GM18520 (cell line): ENCODE measurements around the gene THAP5.
A peak's percentile ranks its signal among the peaks of the same experiment; 100 is the strongest.

Source experiments
- ATAC-seq: cut with Tn5 transposase; IDR thresholded peaks from one replicate; pipeline ENCODE4 v1.9.1; 2021; ENCODE audit not compliant: unreplicated experiment

THAP5 gene, protein sequence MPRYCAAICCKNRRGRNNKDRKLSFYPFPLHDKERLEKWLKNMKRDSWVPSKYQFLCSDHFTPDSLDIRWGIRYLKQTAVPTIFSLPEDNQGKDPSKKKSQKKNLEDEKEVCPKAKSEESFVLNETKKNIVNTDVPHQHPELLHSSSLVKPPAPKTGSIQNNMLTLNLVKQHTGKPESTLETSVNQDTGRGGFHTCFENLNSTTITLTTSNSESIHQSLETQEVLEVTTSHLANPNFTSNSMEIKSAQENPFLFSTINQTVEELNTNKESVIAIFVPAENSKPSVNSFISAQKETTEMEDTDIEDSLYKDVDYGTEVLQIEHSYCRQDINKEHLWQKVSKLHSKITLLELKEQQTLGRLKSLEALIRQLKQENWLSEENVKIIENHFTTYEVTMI

GRCh38 chr7:108569381-108570145 is at the start of gene THAP5, which contains the start of gene DNAJB9:
THAP5 (minus strand) TSS chr7:108569706; CDS start chr7:108569569, 137 bp downstream.
DNAJB9 (plus strand) TSS chr7:108569874; CDS start chr7:108571727, 1,853 bp downstream.
- ATAC-seq, result peak; percentile 96

- ATAC-seq, result no peak
Measured at GRCh38 chr7:108618056-108618455, 48.5 kb upstream of the THAP5 start.

- no peak for ATAC-seq
Measured at GRCh38 chr7:108614896-108615295, 45.4 kb upstream of the THAP5 start.

GRCh38 chr7:108613949-108614381 is 44.5 kb upstream of the THAP5 start:
- no peak for ATAC-seq

DNA sequence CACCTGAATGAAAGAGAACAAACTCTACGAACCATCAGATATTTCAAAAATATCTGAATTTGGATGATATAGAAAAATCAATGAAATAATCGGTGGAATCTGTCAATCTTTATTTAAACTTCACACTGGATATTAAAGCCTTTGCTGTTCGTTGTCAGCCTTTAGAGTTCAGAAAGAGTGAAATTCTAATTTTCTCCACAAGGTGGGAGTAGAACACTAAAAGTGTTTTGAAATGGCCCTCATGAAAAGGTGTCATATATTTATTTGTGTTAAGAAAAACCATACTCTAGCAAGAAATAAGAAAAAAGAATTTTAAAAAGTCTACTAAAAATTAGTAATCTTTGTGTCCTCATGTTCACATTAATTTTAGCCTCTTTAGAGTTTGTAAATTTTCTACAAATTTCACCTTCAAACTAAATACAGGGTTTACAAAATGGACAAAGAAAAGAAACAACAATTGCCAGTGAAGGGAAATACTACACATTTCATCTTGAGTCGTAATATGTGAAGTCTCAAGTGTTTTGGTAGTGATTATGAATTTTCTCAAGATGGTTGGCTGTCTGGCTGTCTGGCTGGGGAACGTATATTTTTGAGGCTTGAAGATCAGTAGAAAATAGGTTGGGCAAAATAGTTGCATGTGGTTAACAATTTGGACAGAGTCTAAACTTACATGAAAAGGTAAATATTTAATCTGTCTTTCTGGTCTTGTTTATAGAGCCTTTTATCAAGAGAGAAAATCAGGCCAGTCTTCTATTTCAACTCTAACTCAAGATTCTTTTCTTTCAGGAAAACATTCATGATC is 43.8 kb upstream of the THAP5 start:
- ATAC-seq, result peak; percentile 62

GRCh38 chr7:108611268-108611667 is 41.8 kb upstream of the THAP5 start:
- no peak for ATAC-seq

GRCh38 chr7:108609643-108610042 is 40.1 kb upstream of the THAP5 start:
- no peak for ATAC-seq

- no peak for ATAC-seq
Measured at GRCh38 chr7:108605559-108606201, 36.2 kb upstream of the THAP5 start.

- ATAC-seq, result no peak
Measured at GRCh38 chr7:108604307-108605077, 35.0 kb upstream of the THAP5 start.

DNA sequence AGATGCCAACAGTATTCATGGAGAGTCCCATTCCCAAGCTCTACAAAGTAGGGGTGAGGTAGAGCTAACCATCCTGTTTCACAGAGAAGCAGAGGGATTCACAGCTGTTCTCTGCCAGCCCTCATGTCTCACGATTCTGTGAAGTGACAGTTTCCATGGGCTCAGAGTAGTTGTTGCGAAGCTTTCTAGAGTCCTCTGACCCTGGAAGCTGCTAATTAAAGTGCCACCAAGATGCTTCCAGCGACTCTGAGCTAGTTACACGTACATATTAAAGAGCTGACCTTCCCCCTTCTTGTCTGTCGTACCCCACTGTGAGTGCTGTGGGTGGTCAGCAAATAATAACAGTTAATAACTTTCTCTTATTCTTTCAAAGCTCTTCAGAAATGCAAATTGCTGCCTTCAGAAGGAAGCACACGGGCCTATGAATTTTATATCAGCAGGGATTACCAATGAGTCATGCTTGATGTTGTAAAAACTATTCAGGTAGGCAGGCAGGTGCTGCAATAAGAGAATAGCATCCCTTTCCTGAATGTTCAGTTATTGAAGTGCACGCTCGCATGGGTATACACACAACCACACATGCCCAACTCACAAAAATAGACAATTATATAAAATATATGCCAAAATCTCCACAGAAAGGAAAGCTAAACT is 34.3 kb upstream of the THAP5 start:
- ATAC-seq, result no peak

- no peak for ATAC-seq
Measured at GRCh38 chr7:108600399-108600798, 30.9 kb upstream of the THAP5 start.

- no peak for ATAC-seq
Measured at GRCh38 chr7:108598914-108599580, 29.5 kb upstream of the THAP5 start.

DNA sequence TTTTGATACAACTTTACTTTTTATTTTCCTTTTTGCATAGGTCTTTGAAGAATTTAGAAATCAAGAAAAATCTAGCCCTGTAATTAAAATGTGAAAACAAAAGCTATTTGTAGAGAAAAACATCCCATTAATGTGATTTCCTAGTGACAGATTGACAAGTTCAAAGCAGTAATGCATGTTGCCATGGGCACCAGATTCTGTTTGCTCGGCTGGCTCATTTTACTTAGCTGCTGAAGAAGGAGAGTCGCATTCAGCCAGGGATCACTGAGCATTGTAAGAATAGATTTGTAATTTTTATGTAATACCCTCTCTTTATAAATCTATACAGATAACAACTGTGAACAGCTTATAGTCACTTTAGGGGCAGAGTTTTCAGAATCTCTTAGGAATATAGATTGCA is 28.6 kb upstream of the THAP5 start:
- ATAC-seq, result no peak

- ATAC-seq, result no peak
Measured at GRCh38 chr7:108596560-108596959, 27.1 kb upstream of the THAP5 start.

GRCh38 chr7:108592646-108593201 is 23.2 kb upstream of the THAP5 start:
- ATAC-seq, result no peak

- ATAC-seq, result no peak
Measured at GRCh38 chr7:108590606-108591005, 21.1 kb upstream of the THAP5 start.

DNA sequence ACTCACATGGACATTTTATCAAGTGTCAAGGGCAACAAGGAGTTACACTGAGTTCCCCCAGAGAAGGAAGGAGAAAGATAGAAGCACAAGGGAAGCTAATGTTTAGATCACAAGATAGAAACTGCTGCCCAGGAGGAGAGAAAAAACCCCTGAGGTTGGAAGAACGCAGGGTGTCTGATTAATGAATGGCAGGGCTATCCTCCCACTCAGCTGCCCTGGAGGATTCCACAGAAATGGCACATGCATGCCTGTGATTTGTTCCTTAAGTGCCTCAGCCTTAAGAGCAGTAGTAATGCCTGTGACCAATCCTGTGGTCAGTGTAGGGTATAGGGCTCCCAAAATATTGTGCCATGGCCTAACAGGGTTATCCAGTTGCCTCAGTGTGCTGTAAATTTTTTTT is 20.4 kb upstream of the THAP5 start:
- no peak for ATAC-seq

- no peak for ATAC-seq
Measured at GRCh38 chr7:108589199-108589598, 19.7 kb upstream of the THAP5 start.

- no peak for ATAC-seq
Measured at GRCh38 chr7:108586274-108586710, 16.8 kb upstream of the THAP5 start.
